ENCODE data around the gene RAB8A.
"Not testable (repeated sequence)": the region's sequence is repeated elsewhere in the genome, so short reads cannot be mapped to it uniquely, and the experiment has no call there.

Gene RAB8A

GRCh38 chr19:16078759-16079707 lies 32.7 kb upstream of the RAB8A start:
- DNase-seq, result peak; percentile 61 to 63

GRCh38 chr19:16084067-16084685 lies 27.5 kb upstream of the RAB8A start:
- DNase-seq, result no peak

- DNase-seq, result no peak
Observed at GRCh38 chr19:16085115-16085514, 26.6 kb upstream of the RAB8A start.

- DNase-seq, result not testable (repeated sequence)
Observed at GRCh38 chr19:16087404-16087803, 24.3 kb upstream of the RAB8A start.

GRCh38 chr19:16087940-16088339 lies 23.7 kb upstream of the RAB8A start:
- DNase-seq, result no peak

- no peak for DNase-seq
Observed at GRCh38 chr19:16088351-16089009, 23.2 kb upstream of the RAB8A start.

- no peak for DNase-seq
Observed at GRCh38 chr19:16089010-16089846, 22.5 kb upstream of the RAB8A start.

- DNase-seq, result no peak
Observed at GRCh38 chr19:16091546-16092475, 19.9 kb upstream of the RAB8A start.

GRCh38 chr19:16094360-16095070 lies 17.2 kb upstream of the RAB8A start:
- no peak for DNase-seq

- DNase-seq, result no peak
Observed at GRCh38 chr19:16095071-16095571, 16.6 kb upstream of the RAB8A start.

GRCh38 chr19:16096280-16096855 lies 15.3 kb upstream of the RAB8A start:
- no peak for DNase-seq

- no peak for DNase-seq
Observed at GRCh38 chr19:16098416-16098768, 13.3 kb upstream of the RAB8A start.

- DNase-seq, result no peak
Observed at GRCh38 chr19:16098821-16099220, 12.9 kb upstream of the RAB8A start.

- not testable (repeated sequence) for DNase-seq
Observed at GRCh38 chr19:16099314-16099965, 12.2 kb upstream of the RAB8A start.

- DNase-seq, result no peak
Observed at GRCh38 chr19:16100524-16100923, 11.2 kb upstream of the RAB8A start.

GRCh38 chr19:16104722-16105121 lies 7.0 kb upstream of the RAB8A start:
- no peak for DNase-seq

GRCh38 chr19:16106121-16106520 lies 5.6 kb upstream of the RAB8A start:
- DNase-seq, result no peak

GRCh38 chr19:16111909-16112752 lies 442 bp downstream of the RAB8A start:
- no peak for DNase-seq

GRCh38 chr19:16112778-16113177 lies 1.1 kb downstream of the RAB8A start:
- no peak for DNase-seq
